Osteoblast (primary cell): ENCODE results near the gene RAD51B. TPM values are rescaled to one million over a fixed set of nuclear protein-coding genes. Genes with fewer than 3 reads are reported as not detected.

Experiments
- DNase-seq: peaks from one replicate; pipeline ENCODE4 v3.0.0; 2011; ENCODE audit warnings: low spot score, mixed read lengths; ENCODE audit not compliant: insufficient read length; ENCODE audit errors: missing footprints
- H2AFZ ChIP-seq: 2 replicates; pipeline ENCODE4 v1.6.0; 2011; ENCODE audit warnings: mild to moderate bottlenecking, low read length
- H3K27ac ChIP-seq: 2 replicates; pipeline ENCODE4 v1.5.1; 2011; ENCODE audit warnings: mild to moderate bottlenecking, low read depth, low read length, moderate library complexity
- H3K27me3 ChIP-seq: 2 replicates; pipeline ENCODE4 v1.6.0; 2012; ENCODE audit warnings: mild to moderate bottlenecking, control low read depth, inconsistent platforms, low read length, moderate library complexity; ENCODE audit not compliant: insufficient read depth
- H3K36me3 ChIP-seq: 2 replicates; pipeline ENCODE4 v1.5.1; 2011; ENCODE audit warnings: mild to moderate bottlenecking, low read length, control low read depth, moderate library complexity; ENCODE audit not compliant: insufficient read depth
- H3K4me1 ChIP-seq: 2 replicates; pipeline ENCODE4 v1.5.1; 2011; ENCODE audit warnings: mild to moderate bottlenecking, low read length, control low read depth, moderate library complexity; ENCODE audit not compliant: insufficient read depth
- H3K4me2 ChIP-seq: 2 replicates; pipeline ENCODE4 v1.6.0; 2011; ENCODE audit warnings: mild to moderate bottlenecking, low read length; ENCODE audit not compliant: insufficient read depth
- H3K4me3 ChIP-seq: fragments of 200-600 bp; sonication (generic); 3 replicates; pipeline ENCODE4 v1.5.1; 2012; ENCODE audit warnings: mild to moderate bottlenecking, low read length, inconsistent platforms; ENCODE audit not compliant: insufficient read depth
- H3K79me2 ChIP-seq: 2 replicates; pipeline ENCODE4 v1.6.0; 2012; ENCODE audit warnings: mild to moderate bottlenecking, low read length, control low read depth, inconsistent platforms; ENCODE audit not compliant: insufficient read depth
- H3K9me3 ChIP-seq: 2 replicates; pipeline ENCODE4 v1.5.1; 2011; ENCODE audit warnings: low read depth, low read length, control low read depth
- H4K20me1 ChIP-seq: 2 replicates; pipeline ENCODE4 v1.6.0; 2012; ENCODE audit warnings: mild to moderate bottlenecking, low read length, control low read depth; ENCODE audit not compliant: insufficient read depth
- total RNA-seq: library from RNA; depleted of rRNA; stranded (reverse); fragments of >200 nt; gene quantifications from 2 replicates; pipeline ENCODE4 v1.2.3, GENCODE V29; 2012
- TF ChIP-seq, protein P1 (sequence below): IDR thresholded peaks from 2 replicates; pipeline ENCODE4 v1.5.1; 2011; ENCODE audit warnings: mild to moderate bottlenecking, low read depth, low read length, moderate library complexity; ENCODE audit errors: extremely low read depth

The RAD51B gene
- total RNA-seq, 1 donor: 13.8 TPM

DNA sequence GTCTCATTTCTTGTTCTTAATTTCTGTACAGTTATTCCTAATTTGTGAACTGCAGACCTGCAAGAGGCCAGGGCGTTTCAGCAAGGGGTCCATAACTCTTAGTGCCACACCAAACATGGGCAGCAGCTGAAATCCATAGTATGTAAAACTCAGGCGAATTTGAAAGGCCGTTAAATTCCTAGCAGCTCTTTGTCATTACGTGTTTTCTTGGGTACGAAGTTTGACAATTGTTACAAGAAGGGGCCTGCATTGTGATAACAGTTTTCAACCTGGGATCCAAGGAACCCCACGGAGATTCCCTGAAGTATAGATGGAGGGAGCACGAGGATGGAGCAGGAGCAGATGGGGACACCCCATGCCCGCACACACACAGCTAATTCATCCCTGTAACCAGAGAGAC lies 685.3 kb downstream of the RAD51B start:
- no peaks in the 10 kb centered on the region for H3K27me3 ChIP-seq
- TF ChIP-seq, protein P1, sequence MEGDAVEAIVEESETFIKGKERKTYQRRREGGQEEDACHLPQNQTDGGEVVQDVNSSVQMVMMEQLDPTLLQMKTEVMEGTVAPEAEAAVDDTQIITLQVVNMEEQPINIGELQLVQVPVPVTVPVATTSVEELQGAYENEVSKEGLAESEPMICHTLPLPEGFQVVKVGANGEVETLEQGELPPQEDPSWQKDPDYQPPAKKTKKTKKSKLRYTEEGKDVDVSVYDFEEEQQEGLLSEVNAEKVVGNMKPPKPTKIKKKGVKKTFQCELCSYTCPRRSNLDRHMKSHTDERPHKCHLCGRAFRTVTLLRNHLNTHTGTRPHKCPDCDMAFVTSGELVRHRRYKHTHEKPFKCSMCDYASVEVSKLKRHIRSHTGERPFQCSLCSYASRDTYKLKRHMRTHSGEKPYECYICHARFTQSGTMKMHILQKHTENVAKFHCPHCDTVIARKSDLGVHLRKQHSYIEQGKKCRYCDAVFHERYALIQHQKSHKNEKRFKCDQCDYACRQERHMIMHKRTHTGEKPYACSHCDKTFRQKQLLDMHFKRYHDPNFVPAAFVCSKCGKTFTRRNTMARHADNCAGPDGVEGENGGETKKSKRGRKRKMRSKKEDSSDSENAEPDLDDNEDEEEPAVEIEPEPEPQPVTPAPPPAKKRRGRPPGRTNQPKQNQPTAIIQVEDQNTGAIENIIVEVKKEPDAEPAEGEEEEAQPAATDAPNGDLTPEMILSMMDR: no peak
- no peaks in the 10 kb centered on the region for H3K79me2 ChIP-seq
- H3K27ac ChIP-seq: no peak overlapping the region
- peaks cover 7% of the 10 kb centered on the region for H3K4me1 ChIP-seq
- no peaks in the 10 kb centered on the region for H4K20me1 ChIP-seq
- DNase-seq: no peak
- no peak overlapping the region for H2AFZ ChIP-seq
- no peaks in the 10 kb centered on the region for H3K36me3 ChIP-seq
- no peaks in the 10 kb centered on the region for H3K9me3 ChIP-seq
- no peak overlapping the region for H3K4me3 ChIP-seq
- no peak overlapping the region for H3K4me2 ChIP-seq

- no peak overlapping the region for H3K27ac ChIP-seq
- H2AFZ ChIP-seq: peak overlapping the region; percentile 57
- no peak overlapping the region for H3K4me2 ChIP-seq
- no peak overlapping the region for H3K4me3 ChIP-seq
- H4K20me1 ChIP-seq: no peaks in the 10 kb centered on the region
- no peaks in the 10 kb centered on the region for H3K27me3 ChIP-seq
- no peaks in the 10 kb centered on the region for H3K9me3 ChIP-seq
- H3K79me2 ChIP-seq: no peaks in the 10 kb centered on the region
- DNase-seq: peak; percentile 89
- peaks cover 15% of the 10 kb centered on the region for H3K4me1 ChIP-seq
- TF ChIP-seq, protein P1: no peak
- no peaks in the 10 kb centered on the region for H3K36me3 ChIP-seq
These were observed 686.6 kb downstream of the RAD51B start for GRCh38 chr14:68506021-68506644.

- no peak overlapping the region for H3K4me2 ChIP-seq
- peaks cover 15% of the 10 kb centered on the region for H3K4me1 ChIP-seq
- no peaks in the 10 kb centered on the region for H3K27me3 ChIP-seq
- peak; percentile 36 for DNase-seq
- no peaks in the 10 kb centered on the region for H3K9me3 ChIP-seq
- H3K4me3 ChIP-seq: no peak overlapping the region
- no peaks in the 10 kb centered on the region for H3K36me3 ChIP-seq
- no peak overlapping the region for H3K27ac ChIP-seq
- H3K79me2 ChIP-seq: no peaks in the 10 kb centered on the region
- no peaks in the 10 kb centered on the region for H4K20me1 ChIP-seq
- TF ChIP-seq, protein P1: no peak
- H2AFZ ChIP-seq: no peak overlapping the region
These were observed 687.3 kb downstream of the RAD51B start for GRCh38 chr14:68506645-68507419.

- H2AFZ ChIP-seq: no peak overlapping the region
- H3K36me3 ChIP-seq: no peaks in the 10 kb centered on the region
- peaks cover 15% of the 10 kb centered on the region for H3K4me1 ChIP-seq
- H3K4me3 ChIP-seq: no peak overlapping the region
- DNase-seq: peak; percentile 41
- no peaks in the 10 kb centered on the region for H4K20me1 ChIP-seq
- no peaks in the 10 kb centered on the region for H3K9me3 ChIP-seq
- TF ChIP-seq, protein P1: no peak
- H3K79me2 ChIP-seq: no peaks in the 10 kb centered on the region
- no peaks in the 10 kb centered on the region for H3K27me3 ChIP-seq
- H3K4me2 ChIP-seq: no peak overlapping the region
- H3K27ac ChIP-seq: no peak overlapping the region
These were observed 688.0 kb downstream of the RAD51B start for GRCh38 chr14:68507544-68508081.
